Loucy (cell line): ENCODE measurements around the gene LGALS9B.
"Not testable (repeated sequence)": the region's sequence is repeated elsewhere in the genome, so short reads cannot be mapped to it uniquely, and the experiment has no call there.

Source experiments
- H2AFZ ChIP-seq: fragments of 200-600 bp; sonication (generic); 2 replicates; pipeline ENCODE4 v1.6.0; 2016; ENCODE audit warnings: antibody characterized with exemption, mild to moderate bottlenecking, low read length, moderate library complexity
- H3F3A ChIP-seq: fragments of 200-600 bp; 2 replicates; pipeline ENCODE4 v1.6.0; 2016; ENCODE audit warnings: antibody characterized with exemption, low read depth, mild to moderate bottlenecking
- H3K27me3 ChIP-seq: fragments of 200-600 bp; sonication (generic); 2 replicates; pipeline ENCODE4 v1.6.1; 2014; ENCODE audit warnings: low read length, mild to moderate bottlenecking; ENCODE audit not compliant: insufficient read depth, poor library complexity, severe bottlenecking
- H3K36me3 ChIP-seq: fragments of 200-600 bp; sonication (generic); 2 replicates; pipeline ENCODE4 v1.6.1; 2016; ENCODE audit warnings: low read length; ENCODE audit not compliant: insufficient read depth
- H3K4me1 ChIP-seq: fragments of 200-600 bp; sonication (generic); 2 replicates; pipeline ENCODE4 v1.5.1; 2014; ENCODE audit warnings: low read length, mild to moderate bottlenecking; ENCODE audit not compliant: insufficient read depth, poor library complexity, severe bottlenecking
- H3K4me2 ChIP-seq: fragments of 200-600 bp; sonication (generic); 2 replicates; pipeline ENCODE4 v1.6.0; 2014; ENCODE audit warnings: antibody characterized with exemption, low read length, low read depth, mild to moderate bottlenecking; ENCODE audit not compliant: poor library complexity, severe bottlenecking
- H3K4me3 ChIP-seq: fragments of 200-600 bp; sonication (generic); 2 replicates; pipeline ENCODE4 v1.5.1; 2014; ENCODE audit warnings: low read length, mild to moderate bottlenecking, mixed read lengths; ENCODE audit not compliant: poor library complexity, severe bottlenecking
- H3K79me2 ChIP-seq: fragments of 200-600 bp; sonication (generic); 2 replicates; pipeline ENCODE4 v1.6.1; 2014; ENCODE audit warnings: low read length; ENCODE audit not compliant: insufficient read depth
- H3K9ac ChIP-seq: fragments of 200-600 bp; sonication (generic); 2 replicates; pipeline ENCODE4 v1.6.0; 2014; ENCODE audit warnings: mild to moderate bottlenecking, low read depth, low read length, moderate library complexity; ENCODE audit not compliant: poor library complexity, severe bottlenecking
- H3K9me2 ChIP-seq: fragments of 200-600 bp; sonication (generic); replicated peaks from 2 replicates; pipeline ENCODE4 v1.6.1; 2016; ENCODE audit warnings: low read depth, low read length, mixed read lengths
- H3K9me3 ChIP-seq: fragments of 200-600 bp; sonication (generic); 2 replicates; pipeline ENCODE4 v1.6.1; 2014; ENCODE audit warnings: mild to moderate bottlenecking, antibody characterized with exemption, low read length, low read depth; ENCODE audit not compliant: insufficient read depth
- H4K20me1 ChIP-seq: fragments of 200-600 bp; sonication (generic); 2 replicates; pipeline ENCODE4 v1.6.0; 2014; ENCODE audit warnings: antibody characterized with exemption, low read length, mild to moderate bottlenecking; ENCODE audit not compliant: insufficient read depth, poor library complexity, severe bottlenecking

LGALS9B gene

DNA sequence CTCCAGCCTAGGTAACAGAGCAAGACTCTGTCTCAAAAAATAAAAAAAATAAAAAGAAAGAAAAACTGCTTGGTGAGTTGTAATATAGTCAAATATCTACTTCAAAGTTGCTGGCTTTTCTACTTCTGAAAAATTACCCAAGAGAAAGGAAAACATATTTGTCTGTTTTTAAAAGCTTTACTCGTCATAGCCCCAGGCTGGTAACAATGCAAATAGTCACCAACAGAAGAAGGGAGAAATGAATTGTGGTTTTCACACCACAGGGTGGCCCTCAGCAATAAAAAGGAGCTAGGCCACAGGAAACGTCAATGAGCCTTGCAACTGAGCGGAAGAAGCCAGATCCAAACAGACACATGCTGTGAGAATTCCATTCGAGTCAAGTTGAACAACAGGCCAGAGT is 1.8 kb upstream of the LGALS9B start:
- H3K27me3 ChIP-seq, H3K36me3 ChIP-seq, H2AFZ ChIP-seq, H3K4me2 ChIP-seq, H3F3A ChIP-seq, H3K4me3 ChIP-seq, H3K9me2 ChIP-seq, H3K79me2 ChIP-seq, H3K9me3 ChIP-seq, H4K20me1 ChIP-seq, H3K4me1 ChIP-seq, H3K9ac ChIP-seq: not testable (repeated sequence)

DNA sequence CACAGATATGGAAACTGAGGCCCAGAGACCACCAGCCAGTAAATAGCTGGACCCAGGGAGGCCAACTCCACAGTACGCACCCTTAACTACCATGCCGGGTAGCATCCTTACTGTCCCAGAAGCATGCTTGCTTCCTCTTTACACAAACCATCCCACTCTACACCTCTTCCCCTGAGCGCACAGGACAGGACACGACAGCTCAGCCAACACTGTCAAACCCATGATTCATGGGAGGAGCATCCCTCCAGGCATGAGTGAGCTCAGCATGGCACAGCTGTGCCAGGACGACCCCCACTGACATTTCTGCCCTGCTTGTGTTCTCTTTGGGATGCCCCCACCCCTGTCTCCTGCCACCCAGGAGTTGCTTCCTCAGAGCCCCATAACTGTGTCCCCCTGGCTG is 340 bp downstream of the LGALS9B start:
- H2AFZ ChIP-seq, H3K79me2 ChIP-seq, H3K27me3 ChIP-seq, H3K9me2 ChIP-seq, H3K9me3 ChIP-seq, H3K4me1 ChIP-seq, H3F3A ChIP-seq, H3K36me3 ChIP-seq, H4K20me1 ChIP-seq: not testable (repeated sequence)
- Histone ChIP-seq H3K9ac (peak overlapping the region; percentile 43), H3K4me3 (peak overlapping the region; percentile 60), H3K4me2 (peak overlapping the region; percentile 60)

DNA sequence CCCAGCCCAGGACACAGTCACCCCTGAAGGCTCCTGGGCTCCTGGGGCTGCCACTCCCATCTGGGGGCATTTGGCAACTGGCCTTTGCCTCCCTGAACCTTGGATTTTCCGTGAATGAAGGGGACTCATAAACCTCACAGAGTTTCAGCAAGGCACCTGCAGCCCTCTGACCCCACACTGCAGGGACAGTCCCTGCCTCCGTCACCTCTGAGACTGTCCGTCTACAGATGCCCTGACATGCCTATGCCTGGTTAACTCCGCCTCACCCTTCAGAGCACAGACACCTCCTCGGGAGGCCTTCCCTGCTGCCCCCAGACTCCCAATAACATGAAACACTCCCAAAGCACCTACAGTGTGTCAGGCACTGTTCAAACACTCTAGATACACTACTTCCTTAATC is 786 bp downstream of the LGALS9B start:
- not testable (repeated sequence) for H3F3A ChIP-seq, H3K79me2 ChIP-seq, H3K9ac ChIP-seq, H3K27me3 ChIP-seq, H3K9me3 ChIP-seq, H3K4me1 ChIP-seq, H3K4me3 ChIP-seq, H3K9me2 ChIP-seq, H3K36me3 ChIP-seq, H3K4me2 ChIP-seq, H2AFZ ChIP-seq, H4K20me1 ChIP-seq

DNA sequence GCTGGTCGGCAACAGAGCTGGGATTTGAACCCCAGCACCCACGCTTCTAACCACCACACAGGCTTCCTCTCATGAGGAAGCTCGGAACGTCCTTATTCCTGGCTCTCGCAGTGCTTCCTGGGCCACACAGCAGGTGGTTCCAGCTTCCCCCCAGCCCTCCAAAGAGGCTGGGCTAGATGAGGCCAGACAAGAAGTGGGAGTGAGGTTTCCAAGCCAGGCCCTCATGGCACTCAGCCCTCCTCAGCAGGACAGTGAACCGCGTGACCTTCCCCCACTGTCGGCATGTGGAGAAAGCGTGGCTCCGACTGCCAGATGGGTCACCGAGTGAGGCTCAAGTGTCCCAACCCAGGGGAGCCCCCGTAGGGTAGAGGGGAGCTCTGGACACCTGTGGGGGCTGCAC is 1.8 kb downstream of the LGALS9B start:
- not testable (repeated sequence) for H2AFZ ChIP-seq, H4K20me1 ChIP-seq, H3K79me2 ChIP-seq, H3K27me3 ChIP-seq, H3K4me3 ChIP-seq, H3K4me2 ChIP-seq, H3K9me2 ChIP-seq, H3K4me1 ChIP-seq, H3K9ac ChIP-seq, H3K36me3 ChIP-seq, H3F3A ChIP-seq, H3K9me3 ChIP-seq

DNA sequence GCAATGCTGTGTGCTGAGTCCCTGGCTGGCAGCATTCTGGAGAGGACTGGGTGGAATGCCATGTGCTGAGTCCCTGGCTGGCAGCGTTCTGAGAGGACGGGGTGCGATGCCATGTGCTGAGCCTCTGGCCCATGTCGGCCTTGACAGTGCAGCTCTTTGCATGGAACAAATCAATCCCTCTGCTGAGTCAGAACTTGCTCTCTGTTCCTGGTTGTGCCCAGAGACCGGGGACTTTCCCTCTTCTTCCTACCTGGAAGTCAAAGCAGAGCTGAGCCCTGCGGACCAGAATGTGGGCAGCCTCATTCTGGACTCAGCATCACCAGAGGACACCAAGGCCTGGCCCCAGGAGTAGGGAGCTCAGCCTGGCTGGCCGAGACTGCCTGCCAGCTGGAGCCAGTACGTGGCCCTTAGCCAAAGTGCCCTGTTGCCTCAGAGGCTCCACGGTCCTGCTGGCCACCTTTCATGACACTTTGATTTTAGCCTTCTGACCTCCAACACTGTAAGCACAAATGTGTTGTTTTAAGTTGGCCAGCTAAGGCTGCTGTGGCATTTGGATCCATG is 2.4 kb downstream of the LGALS9B start:
- H3K9me3 ChIP-seq, H4K20me1 ChIP-seq, H3K4me1 ChIP-seq, H3K36me3 ChIP-seq, H2AFZ ChIP-seq, H3K4me3 ChIP-seq, H3K9me2 ChIP-seq, H3K9ac ChIP-seq, H3F3A ChIP-seq, H3K79me2 ChIP-seq, H3K4me2 ChIP-seq, H3K27me3 ChIP-seq: not testable (repeated sequence)

DNA sequence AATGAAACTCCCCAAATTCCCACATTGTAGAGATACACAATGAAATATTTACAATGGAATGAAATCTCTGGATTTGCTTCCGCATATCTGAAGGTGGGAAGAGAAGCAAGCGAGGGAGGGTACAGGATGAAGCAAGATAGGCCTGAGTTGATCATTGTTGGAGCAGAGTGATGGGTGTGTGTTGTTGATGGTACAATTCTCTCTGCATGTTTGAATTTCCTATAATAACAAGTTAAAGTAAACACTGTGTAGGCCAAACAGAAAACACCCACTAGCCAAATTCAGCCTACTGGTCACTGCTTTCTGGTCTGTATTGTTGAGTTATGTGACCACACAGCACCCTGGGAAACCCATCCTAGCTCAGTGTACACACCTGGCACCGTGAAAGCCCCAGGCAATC is 5.2 kb downstream of the LGALS9B start:
- H2AFZ ChIP-seq, H3K4me2 ChIP-seq, H3K36me3 ChIP-seq, H3K27me3 ChIP-seq, H3K4me1 ChIP-seq, H3K4me3 ChIP-seq, H3K9me3 ChIP-seq, H4K20me1 ChIP-seq, H3F3A ChIP-seq, H3K79me2 ChIP-seq, H3K9me2 ChIP-seq, H3K9ac ChIP-seq: not testable (repeated sequence)

DNA sequence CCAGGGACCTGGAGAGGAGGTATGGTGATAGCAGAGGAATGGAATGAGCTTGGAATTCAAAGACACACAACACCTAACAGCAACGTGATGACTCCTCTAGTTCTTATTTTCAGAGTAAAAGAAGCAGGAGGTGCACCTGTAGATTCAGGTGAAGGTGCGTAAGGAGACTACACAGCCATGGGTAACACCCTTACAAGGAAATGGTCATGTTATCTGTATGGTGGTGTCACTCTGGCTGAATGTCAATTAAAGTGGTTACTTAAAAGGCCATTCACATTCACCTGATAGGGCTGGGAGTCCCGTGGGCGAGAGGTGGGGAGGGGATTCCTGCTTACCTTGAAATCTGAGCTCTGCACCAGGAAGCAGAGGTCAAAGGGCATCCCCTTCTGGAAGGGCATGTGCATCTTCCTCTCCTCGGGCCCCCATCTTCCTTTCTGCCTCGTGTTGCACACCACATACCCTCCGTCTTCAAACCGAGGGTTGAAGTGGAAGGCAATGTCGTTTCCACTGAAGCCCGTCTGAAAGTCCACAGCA is 9.4 kb downstream of the LGALS9B start:
- not testable (repeated sequence) for H3K4me3 ChIP-seq, H3K4me2 ChIP-seq, H3K79me2 ChIP-seq, H3K9me2 ChIP-seq, H3K9ac ChIP-seq, H3K9me3 ChIP-seq, H3K27me3 ChIP-seq, H2AFZ ChIP-seq, H3K4me1 ChIP-seq, H3K36me3 ChIP-seq, H4K20me1 ChIP-seq, H3F3A ChIP-seq

DNA sequence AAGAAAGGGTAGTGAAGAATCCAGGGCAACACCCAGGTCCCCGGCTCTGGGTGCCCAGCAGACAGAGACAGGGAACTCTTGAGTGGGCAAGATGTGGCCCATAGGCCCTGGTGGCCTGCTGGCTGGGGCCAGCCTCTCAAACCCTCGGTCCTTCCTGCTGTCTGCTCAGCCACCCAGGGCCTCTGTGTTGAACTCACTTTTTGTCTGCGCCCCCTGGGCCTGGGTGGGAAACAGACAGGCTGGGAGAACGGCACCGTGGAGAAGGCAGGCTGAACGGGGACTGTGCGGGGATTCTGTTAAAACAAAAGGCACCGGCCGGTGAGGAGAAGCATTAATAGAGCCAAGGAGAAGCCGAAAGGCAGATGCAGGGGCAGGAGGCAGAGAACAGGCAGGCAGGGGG is 12.2 kb downstream of the LGALS9B start:
- H3K79me2 ChIP-seq, H3K4me2 ChIP-seq: not testable (repeated sequence)

More for the DNA sequence above, 12.2 kb downstream of the LGALS9B start:
- H3K9ac ChIP-seq, H3K27me3 ChIP-seq, H3K36me3 ChIP-seq, H4K20me1 ChIP-seq, H3K4me1 ChIP-seq, H3F3A ChIP-seq, H2AFZ ChIP-seq, H3K9me3 ChIP-seq, H3K9me2 ChIP-seq, H3K4me3 ChIP-seq: not testable (repeated sequence)
